ENCODE measurements around the gene RNF20. TPM values are rescaled to one million over a fixed set of nuclear protein-coding genes. Genes with fewer than 3 reads are reported as not detected.

The RNF20 gene, protein sequence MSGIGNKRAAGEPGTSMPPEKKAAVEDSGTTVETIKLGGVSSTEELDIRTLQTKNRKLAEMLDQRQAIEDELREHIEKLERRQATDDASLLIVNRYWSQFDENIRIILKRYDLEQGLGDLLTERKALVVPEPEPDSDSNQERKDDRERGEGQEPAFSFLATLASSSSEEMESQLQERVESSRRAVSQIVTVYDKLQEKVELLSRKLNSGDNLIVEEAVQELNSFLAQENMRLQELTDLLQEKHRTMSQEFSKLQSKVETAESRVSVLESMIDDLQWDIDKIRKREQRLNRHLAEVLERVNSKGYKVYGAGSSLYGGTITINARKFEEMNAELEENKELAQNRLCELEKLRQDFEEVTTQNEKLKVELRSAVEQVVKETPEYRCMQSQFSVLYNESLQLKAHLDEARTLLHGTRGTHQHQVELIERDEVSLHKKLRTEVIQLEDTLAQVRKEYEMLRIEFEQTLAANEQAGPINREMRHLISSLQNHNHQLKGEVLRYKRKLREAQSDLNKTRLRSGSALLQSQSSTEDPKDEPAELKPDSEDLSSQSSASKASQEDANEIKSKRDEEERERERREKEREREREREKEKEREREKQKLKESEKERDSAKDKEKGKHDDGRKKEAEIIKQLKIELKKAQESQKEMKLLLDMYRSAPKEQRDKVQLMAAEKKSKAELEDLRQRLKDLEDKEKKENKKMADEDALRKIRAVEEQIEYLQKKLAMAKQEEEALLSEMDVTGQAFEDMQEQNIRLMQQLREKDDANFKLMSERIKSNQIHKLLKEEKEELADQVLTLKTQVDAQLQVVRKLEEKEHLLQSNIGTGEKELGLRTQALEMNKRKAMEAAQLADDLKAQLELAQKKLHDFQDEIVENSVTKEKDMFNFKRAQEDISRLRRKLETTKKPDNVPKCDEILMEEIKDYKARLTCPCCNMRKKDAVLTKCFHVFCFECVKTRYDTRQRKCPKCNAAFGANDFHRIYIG
- polyA plus RNA-seq (2012; ENCODE audit: insufficient read depth, insufficient read length, low read depth), result 31.4 TPM

- Histone ChIP-seq H3K4me1 (no peaks in the 10 kb centered on the region), H3K36me3 (peaks cover 15% of the 10 kb centered on the region), H3K9me3 (no peaks in the 10 kb centered on the region), H3K27me3 (peaks cover 3% of the 10 kb centered on the region; the same call in 1 of the 2 replicates), H3K4me3 (ENCODE audit: low read depth, low read length) (peak within 1 kb of the TSS; percentile 96)
- no peak for TF ChIP-seq CTCF (IDR thresholded peaks at IDR 0.05; ENCODE audit: low read depth, low read length)
- DNase-seq, result peak; percentile 99
Observed at GRCh38 chr9:101533334-101534204, at the start of gene RNF20. RNF20 (plus strand) TSS chr9:101533853; CDS start chr9:101535424, 1,571 bp downstream.

DNA sequence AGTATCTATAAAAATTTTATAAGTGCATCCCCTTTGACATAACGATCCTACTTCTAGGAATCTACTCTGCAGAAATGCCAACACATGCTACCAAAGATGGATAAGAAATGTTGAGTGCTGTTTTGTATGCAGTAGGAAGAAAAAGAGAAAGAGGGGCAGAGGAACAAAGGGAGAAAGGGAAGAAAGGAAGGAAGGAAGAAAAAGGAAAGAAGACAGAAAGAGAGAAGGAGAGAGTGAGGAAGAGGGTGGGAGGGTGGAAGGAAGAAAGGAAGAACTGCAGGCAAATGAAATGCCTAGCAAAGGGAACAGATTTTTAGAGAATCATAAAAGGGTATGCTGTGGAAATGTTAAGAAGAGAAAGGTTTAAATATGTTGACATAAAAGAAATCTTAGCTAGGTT is 49.6 kb upstream of the RNF20 start:
- peaks cover 3% of the 10 kb centered on the region for H3K36me3 ChIP-seq
- peaks cover 8% of the 10 kb centered on the region for H3K4me1 ChIP-seq
- no peak for DNase-seq
- no peak for TF ChIP-seq CTCF (IDR thresholded peaks at IDR 0.05; ENCODE audit: low read depth, low read length)
- H3K9me3 ChIP-seq, result no peaks in the 10 kb centered on the region
- no peak overlapping the region for H3K4me3 ChIP-seq (ENCODE audit: low read depth, low read length)
- H3K27me3 ChIP-seq, result no peaks in the 10 kb centered on the region

DNA sequence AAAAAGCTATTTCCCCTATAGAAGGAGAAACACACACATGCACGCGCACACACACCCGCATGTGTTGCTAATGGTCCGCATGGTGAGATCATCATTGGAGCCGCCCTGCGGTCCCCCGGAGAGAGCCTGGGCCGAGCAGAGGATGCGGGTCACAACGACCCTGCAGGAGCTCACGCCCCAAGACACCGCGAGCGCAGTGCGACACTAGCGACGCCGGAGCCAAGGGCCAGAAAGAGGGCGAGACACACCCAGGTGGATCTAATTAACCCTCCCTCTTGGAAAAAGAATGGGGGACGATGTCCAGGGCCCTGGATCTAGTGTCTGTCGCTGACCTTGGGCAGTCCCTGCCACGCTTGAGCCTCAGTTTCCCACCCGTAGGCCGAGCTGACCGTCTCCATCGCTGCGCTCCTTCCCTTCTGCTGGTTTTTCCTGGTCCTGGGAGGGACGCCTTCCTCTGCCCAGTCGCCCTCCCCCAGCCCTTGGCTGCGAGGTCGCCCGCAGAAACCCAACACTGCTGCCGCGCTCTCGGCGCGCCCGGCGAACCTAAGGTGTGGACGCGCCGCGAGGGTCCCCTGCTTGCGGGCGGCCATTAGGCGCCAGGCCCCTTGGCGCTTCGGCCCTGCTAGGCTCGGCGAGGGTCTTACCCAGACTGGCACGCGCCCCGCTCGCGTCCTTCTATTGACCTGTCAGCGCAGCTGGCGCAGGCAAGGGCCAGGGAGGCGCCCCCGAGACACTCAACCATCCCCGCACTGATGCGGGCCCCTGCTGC is 47.5 kb upstream of the RNF20 start:
- peak; percentile 80 for DNase-seq
- Histone ChIP-seq H3K27me3 (no peaks in the 10 kb centered on the region), H3K4me3 (ENCODE audit: low read depth, low read length) (peak overlapping the region; percentile 96), H3K36me3 (no peaks in the 10 kb centered on the region; the same call in 1 of the 2 replicates), H3K9me3 (no peaks in the 10 kb centered on the region), H3K4me1 (peaks cover 8% of the 10 kb centered on the region)
- no peak for TF ChIP-seq CTCF (IDR thresholded peaks at IDR 0.05; ENCODE audit: low read depth, low read length)

DNA sequence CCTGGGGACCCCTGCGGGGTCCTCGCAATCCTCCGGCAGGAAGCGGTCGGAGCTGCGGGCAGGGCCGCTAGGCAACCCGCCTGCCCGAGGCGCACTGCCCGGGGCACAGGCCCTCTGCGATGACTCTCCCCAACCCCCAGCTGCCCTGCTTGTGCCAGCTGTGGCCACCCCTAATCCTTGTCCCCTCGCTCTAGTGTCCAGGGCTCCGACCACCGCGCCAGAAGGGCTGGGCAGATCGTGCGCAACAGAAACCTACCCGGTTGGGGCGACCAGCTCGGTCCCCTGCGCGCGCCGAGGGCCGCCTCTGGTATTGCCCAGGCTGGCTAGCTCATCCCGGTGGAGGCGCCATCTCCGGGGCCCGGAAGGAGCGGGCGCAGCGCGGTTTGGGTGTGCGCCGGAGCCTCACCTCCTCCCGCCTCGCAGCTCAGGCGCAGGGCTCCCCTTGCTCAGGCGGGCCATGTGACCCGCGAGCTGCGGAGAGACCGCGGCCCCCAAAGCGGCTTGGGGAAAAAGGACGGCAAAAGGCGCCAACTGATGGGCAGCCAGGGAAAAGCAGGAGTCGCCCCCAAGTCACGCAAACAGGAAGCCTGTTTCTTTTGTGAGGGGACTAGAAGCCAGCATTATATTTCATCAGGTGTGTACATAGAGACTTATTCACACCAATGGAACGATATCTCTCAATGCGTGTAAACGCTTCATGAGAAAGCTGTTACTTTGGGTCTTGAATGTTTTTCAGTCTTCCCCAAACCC is 46.8 kb upstream of the RNF20 start:
- H3K27me3 ChIP-seq, result no peaks in the 10 kb centered on the region
- H3K9me3 ChIP-seq, result no peaks in the 10 kb centered on the region
- peak; percentile 85 for DNase-seq
- H3K36me3 ChIP-seq, result no peaks in the 10 kb centered on the region; the same call in 1 of the 2 replicates
- H3K4me1 ChIP-seq, result peaks cover 8% of the 10 kb centered on the region
- peak overlapping the region; percentile 96 for H3K4me3 ChIP-seq (ENCODE audit: low read depth, low read length)
- TF ChIP-seq CTCF (IDR thresholded peaks at IDR 0.05; ENCODE audit: low read depth, low read length), result peak; percentile 49
